ENCODE results near the gene DNAH2. TPM values are rescaled to one million over a fixed set of nuclear protein-coding genes. Genes with fewer than 3 reads are reported as not detected.

DNAH2 gene
- total and polyA plus RNA-seq, 2 of the 8 experiments (the other 6 are each of a cell fraction or from before 2014, with no cell fraction given): 0.13 to 0.18 TPM

DNA sequence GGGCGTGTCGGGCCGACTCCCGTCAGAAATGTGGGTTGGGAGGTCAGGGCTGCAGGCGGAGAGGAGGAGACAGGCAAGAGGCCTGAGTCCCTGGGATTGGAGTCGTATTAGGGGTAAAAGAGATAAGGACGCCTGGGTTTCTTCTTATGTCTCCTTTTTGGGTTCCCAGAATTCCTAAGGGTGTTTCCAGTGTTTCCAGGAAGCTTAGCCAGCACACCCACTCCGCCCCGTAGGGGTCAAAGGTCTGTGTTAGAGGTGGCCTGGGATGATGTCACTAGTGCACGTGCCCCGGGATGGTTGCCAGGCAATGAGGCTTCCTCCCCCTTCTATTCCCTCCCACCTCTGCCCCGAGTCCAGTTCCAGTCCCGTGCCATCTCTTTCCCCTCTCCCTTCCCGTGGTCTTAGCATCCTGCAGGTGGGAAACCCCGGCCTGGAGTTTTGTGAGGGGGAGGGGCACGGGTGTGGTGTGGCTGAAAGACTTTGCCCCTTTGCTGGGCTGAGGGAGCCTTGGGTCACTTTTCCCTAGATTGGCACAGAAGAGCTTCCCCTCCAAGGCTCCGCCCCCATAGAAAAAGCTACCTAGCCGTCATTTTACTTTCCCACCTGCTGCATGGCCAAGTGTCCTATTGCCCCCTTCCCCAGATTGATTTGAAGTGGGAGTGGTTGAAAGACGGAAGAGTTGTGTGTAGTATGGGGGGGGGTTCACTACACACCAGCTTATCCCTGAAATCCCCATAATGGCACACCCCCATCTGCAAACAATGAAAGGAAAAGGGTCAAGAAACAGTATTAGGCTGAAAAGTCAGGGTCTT, 119.3 kb downstream of the DNAH2 start (continued):
- TF ChIP-seq ATF2 (IDR thresholded peaks at IDR 0.05; ENCODE audit: low read length): peak; percentile 100
- TF ChIP-seq BACH1 (IDR thresholded peaks at IDR 0.05; ENCODE audit: low read length): peak; percentile 57; the same call in 1 of the 2 replicates
- peak in 1 of 2 experiments; percentile 8; a peak in 1 of 4 replicates for TF ChIP-seq RAD21 (IDR thresholded peaks at IDR 0.05 in 1 of 2, conservative IDR thresholded peaks at IDR 0.05 in 1 of 2; ENCODE audit: low read depth in 2 of 2, low read length in 2 of 2)
- peak; percentile 100 for TF ChIP-seq SP1 (IDR thresholded peaks at IDR 0.05; ENCODE audit: low read depth, low read length)
- no peak for TF ChIP-seq CHD1 (IDR thresholded peaks at IDR 0.05; ENCODE audit: low read depth, low read length)
- TF ChIP-seq BCL11A (IDR thresholded peaks at IDR 0.05; ENCODE audit: low read depth in 2 of 2, low read length in 2 of 2): no peak
- no peak for TF ChIP-seq SIRT6 (IDR thresholded peaks at IDR 0.05; ENCODE audit: low read length)
- peak; percentile 96 for TF ChIP-seq SP4 (IDR thresholded peaks at IDR 0.05; ENCODE audit: low read length)
- no peak for TF ChIP-seq BRCA1 (IDR thresholded peaks at IDR 0.05; ENCODE audit: low read depth, low read length)
- peak; percentile 57; the same call in 1 of the 2 replicates for TF ChIP-seq POU5F1 (IDR thresholded peaks at IDR 0.05; ENCODE audit: low read depth, low read length)
- peak; percentile 99 to 100 for TF ChIP-seq SIN3A (conservative IDR thresholded peaks at IDR 0.05 in 1 of 2, IDR thresholded peaks at IDR 0.05 in 1 of 2; ENCODE audit: low read depth in 1 of 2, low read length in 2 of 2)
- no peak for TF ChIP-seq CTCF (IDR thresholded peaks at IDR 0.05; ENCODE audit: control extremely low read depth in 1 of 3, insufficient read depth in 1 of 3, low read depth in 1 of 3, low read length in 3 of 3)
- TF ChIP-seq GTF2F1 (IDR thresholded peaks at IDR 0.05; ENCODE audit: borderline replicate concordance, low read depth, low read length): no peak
- no peak for TF ChIP-seq HDAC6 (IDR thresholded peaks at IDR 0.05; ENCODE audit: low read depth, low read length)
- no peak for TF ChIP-seq SIX5 (IDR thresholded peaks at IDR 0.05; ENCODE audit: low read depth, low read length)
- TF ChIP-seq MAFK (IDR thresholded peaks at IDR 0.05; ENCODE audit: low read depth, low read length): no peak
- peak; percentile 94 for TF ChIP-seq JUND (IDR thresholded peaks at IDR 0.05; ENCODE audit: low read length)
- TF ChIP-seq RNF2 (IDR thresholded peaks at IDR 0.05; ENCODE audit: borderline replicate concordance, low read depth, low read length, missing control alignments, poor library complexity, severe bottlenecking): no peak
- no peak for TF ChIP-seq ZNF274 (IDR thresholded peaks at IDR 0.05; ENCODE audit: borderline replicate concordance, extremely low read depth, low read length)
